ENCODE results near the gene VAV2. TPM values are rescaled to one million over a fixed set of nuclear protein-coding genes. Genes with fewer than 3 reads are reported as not detected.

VAV2 gene
- total and polyA plus RNA-seq, 12 donors, result 3.3 to 96.2 (median 31.2) TPM

DNA sequence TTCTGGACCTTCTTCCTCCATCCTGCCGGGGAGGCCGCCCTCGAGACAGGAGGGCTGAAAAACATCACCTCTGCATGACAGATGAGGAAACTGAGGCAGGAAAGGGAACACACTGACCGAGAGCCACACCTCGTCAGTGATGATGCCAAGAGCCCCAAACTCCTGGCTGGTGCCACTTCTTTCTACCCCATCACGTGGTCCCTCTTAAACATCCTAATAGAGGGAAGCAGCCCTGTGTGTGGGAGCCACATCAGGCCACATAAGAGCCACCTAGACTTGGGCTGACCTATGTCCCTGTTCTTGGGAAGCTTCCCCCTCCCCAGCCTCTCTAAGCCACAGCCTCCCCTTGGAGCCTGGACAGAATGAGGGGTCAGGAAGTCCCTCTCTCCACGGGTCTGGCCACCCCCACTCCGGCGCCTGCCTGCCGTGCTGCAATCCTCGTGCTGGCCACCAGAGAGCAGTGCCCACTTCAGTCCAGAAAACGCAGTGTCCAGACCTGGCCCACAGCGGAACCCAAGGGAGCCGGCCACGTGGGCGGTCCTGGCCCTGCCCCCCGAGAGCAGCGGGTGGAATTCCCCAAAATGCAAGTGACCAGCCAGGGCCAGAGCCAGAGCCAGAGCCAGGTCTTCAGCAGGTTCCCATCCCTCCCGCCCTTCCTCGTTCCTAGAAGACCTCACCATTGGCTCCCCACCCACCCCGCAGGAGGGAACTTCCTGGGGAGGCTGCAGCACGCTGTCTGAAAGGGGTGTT lies 199.2 kb downstream of the VAV2 start:
- Histone ChIP-seq H3K36me3 (replicated peaks in 1 of 2) (peaks cover 0 to 27% of the 10 kb centered on the region in 2 donors), H3K27ac (peak overlapping the region in 1 of 5 donors; percentile 1), H3K27me3 (no peaks in the 10 kb centered on the region), H3K4me3 (no peak overlapping the region), H3K9me3 (replicated peaks in 1 of 3) (no peaks in the 10 kb centered on the region), H3K4me1 (replicated peaks in 1 of 2) (peaks cover 0 to 7% of the 10 kb centered on the region in 2 donors)
- 21 to 49% (median 25%) methylated on average over 5 to 22 of the region's 22 CpGs for WGBS, 4 donors
- intact Hi-C loops (cut with DNase I), result loop anchor here (2.0 to 10.0 kb wide), 2 partner anchors 202 to 302 kb away; no protein-coding TSS in a partner anchor
- peak; percentile 93 to 99 (median 97) for TF ChIP-seq CTCF (IDR thresholded peaks at IDR 0.05)
- no peak for TF ChIP-seq POLR2A (IDR thresholded peaks at IDR 0.05)
- peak; percentile 77 to 88 (median 84) for DNase-seq

- DNase-seq, result no peak
- H3K36me3 ChIP-seq (replicated peaks in 1 of 2), result peaks cover 0 to 27% of the 10 kb centered on the region in 2 donors
- H3K27ac ChIP-seq, result no peak overlapping the region
- intact Hi-C loops (cut with DNase I), result loop anchor here (2.0 to 10.0 kb wide), 2 partner anchors 203 to 303 kb away; no protein-coding TSS in a partner anchor
- peaks cover 0 to 7% of the 10 kb centered on the region in 2 donors for H3K4me1 ChIP-seq (replicated peaks in 1 of 2)
- H3K4me3 ChIP-seq, result no peak overlapping the region
- no peaks in the 10 kb centered on the region for H3K9me3 ChIP-seq (replicated peaks in 1 of 3)
- TF ChIP-seq POLR2A (IDR thresholded peaks at IDR 0.05) (no peak), CTCF (IDR thresholded peaks at IDR 0.05) (no peak)
- no peaks in the 10 kb centered on the region for H3K27me3 ChIP-seq
- 83 to 87% (median 85%) methylated on average over 17 to 18 of the region's 18 CpGs for WGBS, 4 donors
These were observed 200.1 kb downstream of the VAV2 start for GRCh38 chr9:133791735-133792649.

DNA sequence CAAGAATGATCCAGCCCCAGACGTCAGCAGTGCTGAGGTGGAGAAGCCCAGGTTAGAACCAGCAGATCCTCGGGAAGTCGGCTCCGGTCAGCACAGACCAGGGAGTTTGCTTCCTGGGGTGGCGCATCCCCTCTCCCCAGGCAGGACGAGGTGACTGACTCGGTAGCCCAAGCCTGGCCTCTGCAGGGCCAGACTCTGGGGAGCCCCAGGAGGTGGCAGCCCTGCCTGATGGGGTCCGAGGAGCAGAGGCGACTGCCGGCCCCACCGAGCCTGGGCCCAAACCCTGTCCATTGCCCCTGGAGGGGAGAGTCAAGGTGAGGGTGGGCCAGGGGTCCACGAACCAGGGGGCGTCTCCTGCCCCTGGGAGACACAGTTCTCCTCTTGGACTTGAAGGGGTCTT lies 201.1 kb downstream of the VAV2 start:
- Histone ChIP-seq H3K9me3 (replicated peaks in 1 of 3) (no peaks in the 10 kb centered on the region), H3K4me3 (no peak overlapping the region), H3K4me1 (replicated peaks in 1 of 2) (peaks cover 0 to 7% of the 10 kb centered on the region in 2 donors), H3K36me3 (replicated peaks in 1 of 2) (peaks cover 0 to 27% of the 10 kb centered on the region in 2 donors), H3K27me3 (no peaks in the 10 kb centered on the region), H3K27ac (no peak overlapping the region)
- TF ChIP-seq POLR2A (IDR thresholded peaks at IDR 0.05) (no peak), CTCF (IDR thresholded peaks at IDR 0.05) (no peak)
- 91 to 94% (median 94%) methylated on average over 6 to 13 of the region's 13 CpGs; no CpG with 5 or more reads in 1 of the 4 donors for WGBS, 4 donors
- intact Hi-C loops (cut with DNase I), result loop anchor here in 1 of 2 donors (10.0 kb wide), 1 partner anchor 304 kb away; no protein-coding TSS in a partner anchor
- no peak for DNase-seq

GRCh38 chr9:133789778-133790177 lies 202.3 kb downstream of the VAV2 start:
- WGBS, 4 donors, result 75 to 82% (median 77%) methylated on average over 8 of the region's 8 CpGs
- Histone ChIP-seq H3K4me3 (no peak overlapping the region), H3K27ac (peak overlapping the region in 1 of 5 donors; percentile 50), H3K9me3 (replicated peaks in 1 of 3) (no peaks in the 10 kb centered on the region), H3K27me3 (no peaks in the 10 kb centered on the region), H3K36me3 (replicated peaks in 1 of 2) (peaks cover 0 to 29% of the 10 kb centered on the region in 2 donors), H3K4me1 (replicated peaks in 1 of 2) (peaks cover 0 to 7% of the 10 kb centered on the region in 2 donors)
- intact Hi-C loops (cut with DNase I), result loop anchor here in 1 of 2 donors (10.0 kb wide), 1 partner anchor 305 kb away; no protein-coding TSS in a partner anchor
- no peak for DNase-seq
- TF ChIP-seq CTCF (IDR thresholded peaks at IDR 0.05), result no peak
- no peak for TF ChIP-seq POLR2A (IDR thresholded peaks at IDR 0.05)

Data from adrenal gland (tissue), 12 donors.